KG1 (cell line): ENCODE measurements around the gene TUBA1A.
A peak's percentile ranks its signal among the peaks of the same experiment; 100 is the strongest.
"Not testable (repeated sequence)": the region's sequence is repeated elsewhere in the genome, so short reads cannot be mapped to it uniquely, and the experiment has no call there.

Source experiments
- DNase-seq: peaks from one replicate; lab custom pipeline; 2025; lab: John Stamatoyannopoulos, UW

The TUBA1A gene

GRCh38 chr12:49200919-49201594 is 12.2 kb upstream of the TUBA1A start:
- DNase-seq, result peak; percentile 38

- no peak for DNase-seq
Measured at GRCh38 chr12:49198431-49199155, 9.7 kb upstream of the TUBA1A start.

GRCh38 chr12:49197256-49197655 is 8.4 kb upstream of the TUBA1A start:
- no peak for DNase-seq

- no peak for DNase-seq
Measured at GRCh38 chr12:49195736-49196135, 6.9 kb upstream of the TUBA1A start.

- DNase-seq, result not testable (repeated sequence)
Measured at GRCh38 chr12:49193746-49194145, 4.9 kb upstream of the TUBA1A start.

- DNase-seq, result not testable (repeated sequence)
Measured at GRCh38 chr12:49191498-49191897, 2.6 kb upstream of the TUBA1A start.

- no peak for DNase-seq
Measured at GRCh38 chr12:49190974-49191373, 2.1 kb upstream of the TUBA1A start.

- no peak for DNase-seq
Measured at GRCh38 chr12:49189731-49190716, 1.1 kb upstream of the TUBA1A start.

GRCh38 chr12:49188201-49188915 is 522 bp downstream of the TUBA1A start:
- peak; percentile 75 for DNase-seq

- DNase-seq, result no peak
Measured at GRCh38 chr12:49187184-49187583, 1.7 kb downstream of the TUBA1A start.

GRCh38 chr12:49186307-49186706 is 2.6 kb downstream of the TUBA1A start:
- DNase-seq, result not testable (repeated sequence)

GRCh38 chr12:49184697-49185096 is 4.2 kb downstream of the TUBA1A start:
- not testable (repeated sequence) for DNase-seq

- DNase-seq, result not testable (repeated sequence)
Measured at GRCh38 chr12:49183214-49183950, 5.5 kb downstream of the TUBA1A start.

- no peak for DNase-seq
Measured at GRCh38 chr12:49174218-49174617, 14.7 kb downstream of the TUBA1A start.

GRCh38 chr12:49170924-49171323 is 18.0 kb downstream of the TUBA1A start:
- DNase-seq, result no peak

- no peak for DNase-seq
Measured at GRCh38 chr12:49165114-49165513, 23.8 kb downstream of the TUBA1A start.

GRCh38 chr12:49161901-49162300 is 27.0 kb downstream of the TUBA1A start:
- DNase-seq, result not testable (repeated sequence)

- DNase-seq, result no peak
Measured at GRCh38 chr12:49161092-49161795, 27.6 kb downstream of the TUBA1A start.

GRCh38 chr12:49160399-49160798 is 28.5 kb downstream of the TUBA1A start:
- DNase-seq, result no peak

- DNase-seq, result no peak
Measured at GRCh38 chr12:49154221-49154620, 34.7 kb downstream of the TUBA1A start.
